ENCODE results near the gene TRIL. TPM values are rescaled to one million over a fixed set of nuclear protein-coding genes. Genes with fewer than 3 reads are reported as not detected.

Gene TRIL
- total RNA-seq, 1 experiment from 2014 or later: 3.0 TPM

GRCh38 chr7:28957064-28957750, 923 bp downstream of the TRIL start (continued):
- TF ChIP-seq ERG (CRISPR knock-in tag; IDR thresholded peaks at IDR 0.05): no peak
- no peak for TF ChIP-seq NFYB (CRISPR knock-in tag; conservative IDR thresholded peaks at IDR 0.05; ENCODE audit: low read depth)
- TF ChIP-seq ELF4 (CRISPR knock-in tag; IDR thresholded peaks at IDR 0.05; ENCODE audit: low read depth): no peak
- TF ChIP-seq GRHL2 (CRISPR knock-in tag; IDR thresholded peaks at IDR 0.05; ENCODE audit: insufficient replicate concordance, severe bottlenecking): no peak
- no peak for TF ChIP-seq ZNF121 (CRISPR knock-in tag; IDR thresholded peaks at IDR 0.05)
- no peak for TF ChIP-seq CTCF (IDR thresholded peaks at IDR 0.05)
- TF ChIP-seq, protein P1, sequence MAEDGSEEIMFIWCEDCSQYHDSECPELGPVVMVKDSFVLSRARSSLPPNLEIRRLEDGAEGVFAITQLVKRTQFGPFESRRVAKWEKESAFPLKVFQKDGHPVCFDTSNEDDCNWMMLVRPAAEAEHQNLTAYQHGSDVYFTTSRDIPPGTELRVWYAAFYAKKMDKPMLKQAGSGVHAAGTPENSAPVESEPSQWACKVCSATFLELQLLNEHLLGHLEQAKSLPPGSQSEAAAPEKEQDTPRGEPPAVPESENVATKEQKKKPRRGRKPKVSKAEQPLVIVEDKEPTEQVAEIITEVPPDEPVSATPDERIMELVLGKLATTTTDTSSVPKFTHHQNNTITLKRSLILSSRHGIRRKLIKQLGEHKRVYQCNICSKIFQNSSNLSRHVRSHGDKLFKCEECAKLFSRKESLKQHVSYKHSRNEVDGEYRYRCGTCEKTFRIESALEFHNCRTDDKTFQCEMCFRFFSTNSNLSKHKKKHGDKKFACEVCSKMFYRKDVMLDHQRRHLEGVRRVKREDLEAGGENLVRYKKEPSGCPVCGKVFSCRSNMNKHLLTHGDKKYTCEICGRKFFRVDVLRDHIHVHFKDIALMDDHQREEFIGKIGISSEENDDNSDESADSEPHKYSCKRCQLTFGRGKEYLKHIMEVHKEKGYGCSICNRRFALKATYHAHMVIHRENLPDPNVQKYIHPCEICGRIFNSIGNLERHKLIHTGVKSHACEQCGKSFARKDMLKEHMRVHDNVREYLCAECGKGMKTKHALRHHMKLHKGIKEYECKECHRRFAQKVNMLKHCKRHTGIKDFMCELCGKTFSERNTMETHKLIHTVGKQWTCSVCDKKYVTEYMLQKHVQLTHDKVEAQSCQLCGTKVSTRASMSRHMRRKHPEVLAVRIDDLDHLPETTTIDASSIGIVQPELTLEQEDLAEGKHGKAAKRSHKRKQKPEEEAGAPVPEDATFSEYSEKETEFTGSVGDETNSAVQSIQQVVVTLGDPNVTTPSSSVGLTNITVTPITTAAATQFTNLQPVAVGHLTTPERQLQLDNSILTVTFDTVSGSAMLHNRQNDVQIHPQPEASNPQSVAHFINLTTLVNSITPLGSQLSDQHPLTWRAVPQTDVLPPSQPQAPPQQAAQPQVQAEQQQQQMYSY (CRISPR knock-in tag; IDR thresholded peaks at IDR 0.05): peak; percentile 81
- TF ChIP-seq NFE2L1 (CRISPR knock-in tag; IDR thresholded peaks at IDR 0.05): peak; percentile 89; the same call in 1 of the 2 replicates
- peak; percentile 45; the same call in 1 of the 2 replicates for TF ChIP-seq FOXK1 (CRISPR knock-in tag; IDR thresholded peaks at IDR 0.05)
- TF ChIP-seq PREB (CRISPR knock-in tag; IDR thresholded peaks at IDR 0.05; ENCODE audit: borderline replicate concordance): no peak
- TF ChIP-seq JUN (CRISPR knock-in tag; IDR thresholded peaks at IDR 0.05): 0 out of 2 replicates have a peak, but pooled peaks have one; percentile 32
- no peak for TF ChIP-seq EMX1 (CRISPR knock-in tag; IDR thresholded peaks at IDR 0.05)
- TF ChIP-seq, protein P2, sequence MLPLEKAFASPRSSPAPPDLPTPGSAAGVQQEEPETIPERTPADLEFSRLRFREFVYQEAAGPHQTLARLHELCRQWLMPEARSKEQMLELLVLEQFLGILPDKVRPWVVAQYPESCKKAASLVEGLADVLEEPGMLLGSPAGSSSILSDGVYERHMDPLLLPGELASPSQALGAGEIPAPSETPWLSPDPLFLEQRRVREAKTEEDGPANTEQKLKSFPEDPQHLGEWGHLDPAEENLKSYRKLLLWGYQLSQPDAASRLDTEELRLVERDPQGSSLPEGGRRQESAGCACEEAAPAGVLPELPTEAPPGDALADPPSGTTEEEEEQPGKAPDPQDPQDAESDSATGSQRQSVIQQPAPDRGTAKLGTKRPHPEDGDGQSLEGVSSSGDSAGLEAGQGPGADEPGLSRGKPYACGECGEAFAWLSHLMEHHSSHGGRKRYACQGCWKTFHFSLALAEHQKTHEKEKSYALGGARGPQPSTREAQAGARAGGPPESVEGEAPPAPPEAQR (CRISPR knock-in tag; IDR thresholded peaks at IDR 0.05): no peak
- 0 out of 2 replicates have a peak, but pooled peaks have one; percentile 67 for TF ChIP-seq ARID4B (CRISPR knock-in tag; IDR thresholded peaks at IDR 0.05; ENCODE audit: borderline replicate concordance)
- TF ChIP-seq FOXP1 (CRISPR knock-in tag; IDR thresholded peaks at IDR 0.05; ENCODE audit: borderline replicate concordance): peak; percentile 62
- TF ChIP-seq ZNF671 (CRISPR knock-in tag; IDR thresholded peaks at IDR 0.05): no peak
- TF ChIP-seq, protein P3, sequence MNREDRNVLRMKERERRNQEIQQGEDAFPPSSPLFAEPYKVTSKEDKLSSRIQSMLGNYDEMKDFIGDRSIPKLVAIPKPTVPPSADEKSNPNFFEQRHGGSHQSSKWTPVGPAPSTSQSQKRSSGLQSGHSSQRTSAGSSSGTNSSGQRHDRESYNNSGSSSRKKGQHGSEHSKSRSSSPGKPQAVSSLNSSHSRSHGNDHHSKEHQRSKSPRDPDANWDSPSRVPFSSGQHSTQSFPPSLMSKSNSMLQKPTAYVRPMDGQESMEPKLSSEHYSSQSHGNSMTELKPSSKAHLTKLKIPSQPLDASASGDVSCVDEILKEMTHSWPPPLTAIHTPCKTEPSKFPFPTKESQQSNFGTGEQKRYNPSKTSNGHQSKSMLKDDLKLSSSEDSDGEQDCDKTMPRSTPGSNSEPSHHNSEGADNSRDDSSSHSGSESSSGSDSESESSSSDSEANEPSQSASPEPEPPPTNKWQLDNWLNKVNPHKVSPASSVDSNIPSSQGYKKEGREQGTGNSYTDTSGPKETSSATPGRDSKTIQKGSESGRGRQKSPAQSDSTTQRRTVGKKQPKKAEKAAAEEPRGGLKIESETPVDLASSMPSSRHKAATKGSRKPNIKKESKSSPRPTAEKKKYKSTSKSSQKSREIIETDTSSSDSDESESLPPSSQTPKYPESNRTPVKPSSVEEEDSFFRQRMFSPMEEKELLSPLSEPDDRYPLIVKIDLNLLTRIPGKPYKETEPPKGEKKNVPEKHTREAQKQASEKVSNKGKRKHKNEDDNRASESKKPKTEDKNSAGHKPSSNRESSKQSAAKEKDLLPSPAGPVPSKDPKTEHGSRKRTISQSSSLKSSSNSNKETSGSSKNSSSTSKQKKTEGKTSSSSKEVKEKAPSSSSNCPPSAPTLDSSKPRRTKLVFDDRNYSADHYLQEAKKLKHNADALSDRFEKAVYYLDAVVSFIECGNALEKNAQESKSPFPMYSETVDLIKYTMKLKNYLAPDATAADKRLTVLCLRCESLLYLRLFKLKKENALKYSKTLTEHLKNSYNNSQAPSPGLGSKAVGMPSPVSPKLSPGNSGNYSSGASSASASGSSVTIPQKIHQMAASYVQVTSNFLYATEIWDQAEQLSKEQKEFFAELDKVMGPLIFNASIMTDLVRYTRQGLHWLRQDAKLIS (CRISPR knock-in tag; IDR thresholded peaks at IDR 0.05; ENCODE audit: borderline replicate concordance): no peak
- no peak for TF ChIP-seq ATF1 (CRISPR knock-in tag; IDR thresholded peaks at IDR 0.05)
- TF ChIP-seq ZMAT4 (CRISPR knock-in tag; IDR thresholded peaks at IDR 0.05): no peak
- no peak for TF ChIP-seq SOX15 (CRISPR knock-in tag; IDR thresholded peaks at IDR 0.05)
